GM12878 (cell line): ENCODE measurements around the gene DCTPP1. TPM values are rescaled to one million over a fixed set of nuclear protein-coding genes. Genes with fewer than 3 reads are reported as not detected.
A peak's percentile ranks its signal among the peaks of the same experiment; 100 is the strongest.

ENCODE experiments used
- BMI1 ChIP-seq: fragments of 450-650 bp; IDR thresholded peaks from 2 replicates; pipeline ENCODE4 v1.6.1; 2016; ENCODE audit warnings: mild to moderate bottlenecking, moderate library complexity, borderline replicate concordance
- CBFB ChIP-seq: IDR thresholded peaks from 2 replicates; pipeline ENCODE4 v1.6.1; 2016; ENCODE audit warnings: antibody characterized with exemption, low read depth
- CBX5 ChIP-seq: sonication (generic); IDR thresholded peaks from 2 replicates; pipeline ENCODE4 v1.6.1; 2016; ENCODE audit warnings: low read depth, moderate library complexity, mild to moderate bottlenecking, inconsistent platforms
- CHD1 ChIP-seq: IDR thresholded peaks from 2 replicates; pipeline ENCODE4 v1.6.1; 2012; ENCODE audit warnings: low read depth, low read length, improper control_type of control experiment
- CREM ChIP-seq: IDR thresholded peaks from 2 replicates; pipeline ENCODE4 v1.6.1; 2014; ENCODE audit warnings: antibody characterized with exemption, low read depth
- E4F1 ChIP-seq: fragments of 450-650 bp; IDR thresholded peaks from 2 replicates; pipeline ENCODE4 v1.6.1; 2018; ENCODE audit warnings: borderline replicate concordance, mild to moderate bottlenecking; ENCODE audit not compliant: partially characterized antibody
- FOS ChIP-seq: IDR thresholded peaks from 3 replicates; pipeline ENCODE4 v1.6.1; 2011; ENCODE audit warnings: borderline replicate concordance; ENCODE audit not compliant: insufficient read length; ENCODE audit errors: extremely low read depth
- FOXM1 ChIP-seq: IDR thresholded peaks from 2 replicates; pipeline ENCODE4 v1.6.1; 2012; ENCODE audit warnings: low read depth, mild to moderate bottlenecking, inconsistent platforms, low read length, moderate library complexity
- MEF2B ChIP-seq: fragments of 450-650 bp; IDR thresholded peaks from 2 replicates; pipeline ENCODE4 v1.6.1; 2018; ENCODE audit warnings: mild to moderate bottlenecking, moderate library complexity; ENCODE audit not compliant: partially characterized antibody, poor library complexity, severe bottlenecking
- MLLT1 ChIP-seq: fragments of 450-650 bp; IDR thresholded peaks from 2 replicates; pipeline ENCODE4 v1.6.1; 2016; ENCODE audit warnings: mild to moderate bottlenecking
- MXI1 ChIP-seq: fragments of 150-350 bp; IDR thresholded peaks from 2 replicates; pipeline ENCODE4 v1.6.1; 2011; ENCODE audit warnings: low read depth, mild to moderate bottlenecking, inconsistent platforms, low read length, improper control_type of control experiment
- PBX3 ChIP-seq: IDR thresholded peaks from 2 replicates; pipeline ENCODE4 v1.6.1; 2011; ENCODE audit warnings: mild to moderate bottlenecking, low read depth, low read length, moderate library complexity; ENCODE audit not compliant: insufficient replicate concordance
- PKNOX1 ChIP-seq: fragments of 450-650 bp; IDR thresholded peaks from 2 replicates; pipeline ENCODE4 v1.6.1; 2016; ENCODE audit warnings: mild to moderate bottlenecking
- PRDM15 ChIP-seq: fragments of 450-650 bp; formaldehyde crosslinking; IDR thresholded peaks from 2 replicates; pipeline ENCODE4 v1.4.0; 2020; ENCODE audit warnings: mild to moderate bottlenecking, moderate library complexity
- USF1 ChIP-seq: IDR thresholded peaks from 2 replicates; pipeline ENCODE4 v1.6.1; 2011; ENCODE audit warnings: borderline replicate concordance, low read depth, mild to moderate bottlenecking, moderate library complexity, mixed read lengths, low read length; ENCODE audit not compliant: insufficient read depth; ENCODE audit errors: extremely low read length
- YBX1 ChIP-seq: fragments of 450-650 bp; IDR thresholded peaks from 2 replicates; pipeline ENCODE4 v1.6.1; 2016; ENCODE audit warnings: antibody characterized with exemption
- polyA plus RNA-seq, 11 experiments: library from polyadenylated mRNA; depleted of rRNA in 4 of 11; unstranded in 6 of 11; stranded (reverse) in 5 of 11; fragments of >200 nt; fragmentation: Nextera tagmentation in 4 of 11; fragmentation: Illumina TruSeq in 1 of 11; extraction: Ambion mirVana in 4 of 11; extraction: Trizol in 1 of 11; gene quantifications; 1 replicate in 1 of 11; 2 replicates in 10 of 11; pipeline versions ENCODE4 v1.2.1 to v1.2.3, GENCODE V29; 2011 to 2016; ENCODE audit warnings: inconsistent platforms in 2 of 11, missing spikeins in 2 of 11, low read depth in 1 of 11
- total RNA-seq, 4 experiments: library from RNA; depleted of rRNA in 3 of 4; stranded (reverse); fragments of >200 nt in 3 of 4; fragmentation: Illumina TruSeq in 1 of 4; extraction: Trizol in 1 of 4; gene quantifications; 2 replicates each; pipeline versions ENCODE4 v1.2.1 to v1.2.3, GENCODE V29; 2013 to 2021
- TF ChIP-seq, protein P1 (sequence below): IDR thresholded peaks from 2 replicates; pipeline ENCODE4 v1.6.1; 2012; ENCODE audit warnings: low read depth, low read length, improper control_type of control experiment

Gene DCTPP1
- total and polyA plus RNA-seq, 10 of the 15 experiments (the other 5 are each of a cell fraction or from before 2014, with no cell fraction given), result 72.1 to 266 (median 157) TPM

DNA sequence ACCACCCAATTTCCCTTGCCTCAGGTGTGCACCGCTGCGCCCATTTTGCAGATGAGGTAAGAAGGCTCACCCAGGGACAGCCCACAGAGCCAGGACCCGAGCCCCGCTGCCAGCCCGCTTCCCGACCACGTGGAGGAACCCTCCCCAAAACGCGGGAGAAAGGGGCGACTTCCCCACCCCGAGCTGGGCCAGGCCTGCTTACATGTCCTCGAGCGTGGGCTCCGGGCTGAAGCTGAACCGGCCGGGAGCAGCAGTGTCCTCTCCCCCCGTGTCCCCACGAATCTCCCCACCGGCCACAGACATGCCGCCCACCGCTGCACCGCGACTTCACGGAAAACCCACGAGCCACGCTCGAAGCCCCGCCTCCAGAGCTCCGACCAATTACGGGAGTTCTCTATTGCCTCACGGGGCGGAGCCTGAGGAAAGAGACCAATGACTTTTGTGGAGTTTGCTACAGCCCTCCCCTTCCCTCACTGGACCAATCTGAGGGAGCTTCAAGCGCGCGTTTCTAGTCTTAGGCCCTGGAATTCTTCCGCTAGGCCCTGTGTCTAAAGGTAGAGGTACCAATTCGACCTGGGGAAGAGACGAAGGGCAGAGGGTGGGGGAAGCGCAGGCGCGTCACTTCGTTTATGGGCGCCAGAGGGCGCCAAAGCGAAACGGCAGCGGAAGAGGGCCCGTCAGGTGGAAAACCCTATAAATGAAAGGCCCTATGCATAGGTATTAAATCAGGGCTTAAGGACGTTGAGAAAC lies at the start of gene DCTPP1 (continued):
- TF ChIP-seq USF1, result no peak
- no peak for TF ChIP-seq CHD1
- TF ChIP-seq PBX3, result no peak
- peak; percentile 93 for TF ChIP-seq MXI1
- TF ChIP-seq MEF2B, result no peak
- peak; percentile 32 for TF ChIP-seq E4F1
- TF ChIP-seq CBX5, result no peak
- no peak for TF ChIP-seq BMI1
- TF ChIP-seq CREM, result peak; percentile 84
- peak; percentile 54; the same call in 1 of the 2 replicates for TF ChIP-seq FOXM1
- no peak for TF ChIP-seq PRDM15 (CRISPR knock-in tag)
- TF ChIP-seq MLLT1, result no peak
- peak; percentile 34 for TF ChIP-seq FOS
- no peak for TF ChIP-seq PKNOX1
- TF ChIP-seq, protein P1, sequence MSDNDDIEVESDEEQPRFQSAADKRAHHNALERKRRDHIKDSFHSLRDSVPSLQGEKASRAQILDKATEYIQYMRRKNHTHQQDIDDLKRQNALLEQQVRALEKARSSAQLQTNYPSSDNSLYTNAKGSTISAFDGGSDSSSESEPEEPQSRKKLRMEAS, result no peak; the same call in none of the 2 replicates
- TF ChIP-seq YBX1, result no peak
- peak; percentile 60 for TF ChIP-seq CBFB
